HFFc6 (cell line): ENCODE measurements around the gene MAB21L1. TPM values are rescaled to one million over a fixed set of nuclear protein-coding genes. Genes with fewer than 3 reads are reported as not detected.

Source experiments
- DNase-seq: peaks from one replicate; pipeline ENCODE4 v3.0.0-alpha.2; 2018
- H3K27ac Mint-ChIP-seq: 2 replicates; pipeline ENCODE4 v1.8.0; 2020; ENCODE audit warnings: mild to moderate bottlenecking, mixed read lengths
- H3K27me3 Mint-ChIP-seq: 2 replicates; pipeline ENCODE4 v1.8.0; 2021; ENCODE audit warnings: mild to moderate bottlenecking, moderate library complexity, mixed read lengths; ENCODE audit not compliant: insufficient read depth
- H3K36me3 Mint-ChIP-seq: 2 replicates; pipeline ENCODE4 v1.8.0; 2021; ENCODE audit warnings: low read depth, mixed read lengths
- H3K4me1 Mint-ChIP-seq: 2 replicates; pipeline ENCODE4 v1.8.0; 2020; ENCODE audit warnings: low read depth, mixed read lengths
- H3K4me3 Mint-ChIP-seq: 2 replicates; pipeline ENCODE4 v1.8.0; 2020; ENCODE audit warnings: mild to moderate bottlenecking, moderate library complexity, mixed read lengths
- H3K9me3 Mint-ChIP-seq: 2 replicates; pipeline ENCODE4 v1.8.0; 2020; ENCODE audit warnings: mild to moderate bottlenecking, mixed read lengths
- total RNA-seq, 6 experiments: library from RNA; stranded (reverse); fragmentation: NEBNext Ultra II Directional; extraction: Animal tissue kit (Norgen Biotek cat#: 25700); gene quantifications; 2 replicates in 1 of 6; 3 replicates in 5 of 6; pipeline ENCODE4 v1.2.3, GENCODE V29; 2021
- TF ChIP-seq, protein P1 (sequence below): fragments of 200-600 bp; sonication (generic); IDR thresholded peaks from 2 replicates; pipeline ENCODE4 v1.5.0; 2021; ENCODE audit warnings: antibody characterized with exemption, mild to moderate bottlenecking

The MAB21L1 gene
- total RNA-seq, 6 experiments from 2014 or later: 40.1 to 49.0 (median 44.8) TPM

- no peak overlapping the region for H3K27ac Mint-ChIP-seq
- DNase-seq: no peak
- no peaks in the 10 kb centered on the region; the same call in 1 of the 2 replicates for H3K27me3 Mint-ChIP-seq
- H3K36me3 Mint-ChIP-seq: no peaks in the 10 kb centered on the region
- peaks cover 12% of the 10 kb centered on the region for H3K4me1 Mint-ChIP-seq
- no peaks in the 10 kb centered on the region for H3K9me3 Mint-ChIP-seq
- no peak overlapping the region for H3K4me3 Mint-ChIP-seq
- TF ChIP-seq, protein P1, sequence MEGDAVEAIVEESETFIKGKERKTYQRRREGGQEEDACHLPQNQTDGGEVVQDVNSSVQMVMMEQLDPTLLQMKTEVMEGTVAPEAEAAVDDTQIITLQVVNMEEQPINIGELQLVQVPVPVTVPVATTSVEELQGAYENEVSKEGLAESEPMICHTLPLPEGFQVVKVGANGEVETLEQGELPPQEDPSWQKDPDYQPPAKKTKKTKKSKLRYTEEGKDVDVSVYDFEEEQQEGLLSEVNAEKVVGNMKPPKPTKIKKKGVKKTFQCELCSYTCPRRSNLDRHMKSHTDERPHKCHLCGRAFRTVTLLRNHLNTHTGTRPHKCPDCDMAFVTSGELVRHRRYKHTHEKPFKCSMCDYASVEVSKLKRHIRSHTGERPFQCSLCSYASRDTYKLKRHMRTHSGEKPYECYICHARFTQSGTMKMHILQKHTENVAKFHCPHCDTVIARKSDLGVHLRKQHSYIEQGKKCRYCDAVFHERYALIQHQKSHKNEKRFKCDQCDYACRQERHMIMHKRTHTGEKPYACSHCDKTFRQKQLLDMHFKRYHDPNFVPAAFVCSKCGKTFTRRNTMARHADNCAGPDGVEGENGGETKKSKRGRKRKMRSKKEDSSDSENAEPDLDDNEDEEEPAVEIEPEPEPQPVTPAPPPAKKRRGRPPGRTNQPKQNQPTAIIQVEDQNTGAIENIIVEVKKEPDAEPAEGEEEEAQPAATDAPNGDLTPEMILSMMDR: no peak
Observed at GRCh38 chr13:35499196-35499662, 22.7 kb upstream of the MAB21L1 start.

DNA sequence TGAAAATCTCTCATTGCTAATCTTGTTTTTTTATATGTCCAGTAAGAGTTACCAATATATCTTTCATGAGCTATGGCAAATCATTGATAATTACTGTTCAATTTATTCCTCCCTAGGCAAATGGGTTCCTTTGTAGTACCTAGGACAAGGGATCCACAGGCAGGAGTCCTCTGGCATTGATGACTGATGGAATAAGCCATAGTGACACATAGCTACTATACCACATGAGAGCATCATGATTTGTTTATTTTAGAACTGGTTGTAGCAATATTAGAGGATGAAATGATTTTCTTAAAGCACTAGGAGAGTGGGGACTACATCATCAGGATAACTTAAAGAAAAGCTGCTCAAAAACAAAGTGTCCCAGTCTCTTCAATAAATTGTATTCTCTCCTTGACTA, 21.7 kb upstream of the MAB21L1 start:
- peaks cover 12% of the 10 kb centered on the region for H3K4me1 Mint-ChIP-seq
- H3K27ac Mint-ChIP-seq: no peak overlapping the region
- no peaks in the 10 kb centered on the region; the same call in 1 of the 2 replicates for H3K27me3 Mint-ChIP-seq
- DNase-seq: no peak
- H3K4me3 Mint-ChIP-seq: no peak overlapping the region
- H3K9me3 Mint-ChIP-seq: no peaks in the 10 kb centered on the region
- no peaks in the 10 kb centered on the region for H3K36me3 Mint-ChIP-seq
- TF ChIP-seq, protein P1: no peak

- TF ChIP-seq, protein P1: no peak
- H3K27ac Mint-ChIP-seq: no peak overlapping the region
- H3K27me3 Mint-ChIP-seq: no peaks in the 10 kb centered on the region; the same call in 1 of the 2 replicates
- H3K4me3 Mint-ChIP-seq: no peak overlapping the region
- peaks cover 10% of the 10 kb centered on the region for H3K4me1 Mint-ChIP-seq
- DNase-seq: no peak
- no peaks in the 10 kb centered on the region for H3K36me3 Mint-ChIP-seq
- no peaks in the 10 kb centered on the region for H3K9me3 Mint-ChIP-seq
Observed at GRCh38 chr13:35496761-35497386, 20.4 kb upstream of the MAB21L1 start.

DNA sequence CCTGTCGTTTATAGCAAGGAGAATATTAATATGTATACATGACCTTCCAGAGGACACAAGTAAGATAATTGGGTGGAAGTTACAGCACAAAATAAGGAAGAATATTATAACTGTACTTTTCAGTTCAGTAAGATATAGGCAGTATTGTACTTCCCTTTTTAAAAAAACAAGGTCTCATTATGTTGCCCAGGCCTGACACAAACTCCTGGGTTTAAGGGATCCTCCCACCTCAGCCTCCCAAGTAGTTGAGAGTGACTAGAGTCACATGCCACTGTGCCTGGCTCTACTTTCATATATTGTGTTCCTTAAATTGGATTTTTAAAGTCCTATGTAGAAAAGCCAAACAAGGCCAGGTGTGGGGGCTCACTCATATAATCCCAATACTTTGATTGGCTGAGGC, 19.5 kb upstream of the MAB21L1 start:
- H3K9me3 Mint-ChIP-seq: no peaks in the 10 kb centered on the region
- TF ChIP-seq, protein P1: no peak
- no peaks in the 10 kb centered on the region for H3K27me3 Mint-ChIP-seq
- no peak overlapping the region for H3K27ac Mint-ChIP-seq
- DNase-seq: no peak
- H3K4me3 Mint-ChIP-seq: no peak overlapping the region
- peaks cover 10% of the 10 kb centered on the region for H3K4me1 Mint-ChIP-seq
- H3K36me3 Mint-ChIP-seq: no peaks in the 10 kb centered on the region

- Mint-ChIP-seq H3K4me3 (no peak overlapping the region), H3K9me3 (no peaks in the 10 kb centered on the region), H3K27me3 (no peaks in the 10 kb centered on the region), H3K4me1 (peaks cover 45% of the 10 kb centered on the region), H3K27ac (no peak overlapping the region), H3K36me3 (no peaks in the 10 kb centered on the region)
- DNase-seq: no peak
- TF ChIP-seq, protein P1: no peak
Observed at GRCh38 chr13:35489050-35489449, 12.6 kb upstream of the MAB21L1 start.
